ENCODE results near the gene MRGPRX1. TPM values are rescaled to one million over a fixed set of nuclear protein-coding genes. Genes with fewer than 3 reads are reported as not detected.
A peak's percentile ranks its signal among the peaks of the same experiment; 100 is the strongest.

MRGPRX1 gene
- total RNA-seq: not detected
- not detected for polyA plus RNA-seq
- 0 reads per million in 6 experiments for total RNA-seq

DNA sequence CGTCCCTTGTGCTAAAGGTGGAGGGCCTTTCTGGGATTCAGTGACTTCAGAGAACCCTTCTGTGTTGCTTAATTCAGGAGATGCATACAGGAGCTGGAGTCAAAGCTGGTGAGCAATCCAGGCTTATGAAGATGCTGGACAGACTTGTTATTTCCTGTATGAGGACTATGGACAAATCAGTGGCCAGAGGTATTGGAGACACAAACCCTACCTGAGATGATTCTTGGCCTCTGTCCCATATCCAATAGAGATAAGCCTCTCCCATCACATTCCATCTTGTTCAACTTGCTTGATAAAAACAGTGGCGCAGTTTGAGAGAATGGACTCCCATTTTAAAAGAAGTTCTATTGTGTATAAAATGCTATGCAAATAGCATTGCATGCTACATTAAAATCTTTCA is at the start of gene MRGPRX1:
MRGPRX1 (minus strand) TSS at position 101 of the 400 bp plus-strand sequence. CDS start 4,630 bp downstream, outside the sequence.
- H3K4me3 Mint-ChIP-seq: no peak within 1 kb of the TSS
- H3K9me3 Mint-ChIP-seq: no peaks in the 10 kb centered on the region
- H3K27ac Mint-ChIP-seq: no peak within 1 kb of the TSS
- no peak for DNase-seq
- no peaks in the 10 kb centered on the region for H3K36me3 Mint-ChIP-seq
- ATAC-seq: no peak
- no peaks in the 10 kb centered on the region for H3K4me1 Mint-ChIP-seq
- H3K27me3 Mint-ChIP-seq: peaks cover 3 to 23% (median 11%) of the 10 kb centered on the region in 5 donors
- POLR2A ChIA-PET: no interaction called here

DNA sequence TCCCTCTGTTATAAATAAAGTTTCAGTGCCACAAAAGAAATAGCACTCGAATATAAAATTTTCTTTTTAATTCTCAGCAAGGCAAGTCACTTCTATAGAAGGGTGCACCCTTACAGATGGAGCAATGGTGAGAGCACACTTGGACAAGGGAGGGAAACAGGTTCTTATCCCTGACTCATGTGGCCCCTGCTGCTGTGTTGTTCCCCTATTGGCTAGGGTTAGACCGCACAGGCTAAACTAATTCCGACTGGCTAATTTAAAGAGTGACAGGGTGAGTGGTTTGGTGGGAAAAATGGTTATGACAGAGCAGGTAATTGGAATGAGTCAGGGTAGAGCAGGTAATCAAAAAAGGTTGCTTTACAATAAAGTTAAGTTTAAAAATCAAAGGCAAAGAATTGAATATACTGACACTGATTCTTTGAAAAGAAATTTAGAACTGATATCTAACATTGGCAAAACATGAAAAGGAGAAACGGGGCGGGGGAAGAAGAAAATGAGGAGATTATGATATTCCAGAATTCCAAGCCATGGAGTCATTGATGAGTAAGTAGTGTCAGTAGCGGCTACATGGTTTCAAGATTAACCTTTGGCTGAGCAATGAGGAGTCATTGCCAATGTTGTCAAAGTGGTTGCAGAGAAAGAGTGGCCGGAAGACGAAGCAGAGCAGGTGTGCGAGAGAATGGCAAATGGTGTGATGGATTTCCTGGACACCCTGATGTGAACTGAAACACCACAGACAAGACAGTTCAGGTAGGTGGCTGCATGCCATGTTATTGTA is 48.4 kb upstream of the MRGPRX1 start:
- DNase-seq: no peak
- peaks cover 2 to 30% (median 6%) of the 10 kb centered on the region in 5 donors for H3K27me3 Mint-ChIP-seq
- peaks cover 0 to 18% (median 9%) of the 10 kb centered on the region in 9 donors for H3K9me3 Mint-ChIP-seq

DNA sequence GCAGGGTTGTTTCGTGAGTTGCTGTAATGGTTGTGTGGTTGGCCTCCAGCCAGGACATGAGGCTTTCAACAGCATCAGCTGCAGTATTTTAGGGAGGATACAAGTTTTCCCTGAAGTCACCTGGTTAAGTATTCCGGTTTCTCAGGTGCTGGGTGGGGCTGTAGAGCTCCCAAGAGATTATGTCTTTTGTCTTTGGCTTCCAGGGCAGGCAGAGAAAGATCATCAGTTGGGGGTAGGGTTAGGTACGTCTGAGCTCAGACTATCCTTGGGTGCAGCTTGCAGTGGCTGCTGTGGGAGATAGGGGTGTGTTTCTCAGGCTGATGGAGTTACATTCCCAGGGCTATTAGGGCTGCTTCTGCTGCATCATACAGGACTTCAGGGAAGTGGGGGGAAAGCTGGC is 47.5 kb upstream of the MRGPRX1 start:
- ATAC-seq: no peak
- peak overlapping the region in 1 of 10 donors; percentile 9 for H3K27ac Mint-ChIP-seq
- no peak for DNase-seq
- peaks cover 0 to 18% (median 9%) of the 10 kb centered on the region in 9 donors for H3K9me3 Mint-ChIP-seq
- POLR2A ChIA-PET: no interaction called here
- H3K36me3 Mint-ChIP-seq: no peaks in the 10 kb centered on the region
- H3K4me3 Mint-ChIP-seq: no peak overlapping the region
- peaks cover 7 to 36% (median 11%) of the 10 kb centered on the region in 5 donors for H3K27me3 Mint-ChIP-seq
- H3K4me1 Mint-ChIP-seq: no peaks in the 10 kb centered on the region

More for the DNA sequence above, 48.4 kb upstream of the MRGPRX1 start:
- H3K36me3 Mint-ChIP-seq: no peaks in the 10 kb centered on the region
- H3K27ac Mint-ChIP-seq: no peak overlapping the region
- POLR2A ChIA-PET: no interaction called here
- H3K4me3 Mint-ChIP-seq: no peak overlapping the region
- ATAC-seq: no peak
- H3K4me1 Mint-ChIP-seq: no peaks in the 10 kb centered on the region

DNA sequence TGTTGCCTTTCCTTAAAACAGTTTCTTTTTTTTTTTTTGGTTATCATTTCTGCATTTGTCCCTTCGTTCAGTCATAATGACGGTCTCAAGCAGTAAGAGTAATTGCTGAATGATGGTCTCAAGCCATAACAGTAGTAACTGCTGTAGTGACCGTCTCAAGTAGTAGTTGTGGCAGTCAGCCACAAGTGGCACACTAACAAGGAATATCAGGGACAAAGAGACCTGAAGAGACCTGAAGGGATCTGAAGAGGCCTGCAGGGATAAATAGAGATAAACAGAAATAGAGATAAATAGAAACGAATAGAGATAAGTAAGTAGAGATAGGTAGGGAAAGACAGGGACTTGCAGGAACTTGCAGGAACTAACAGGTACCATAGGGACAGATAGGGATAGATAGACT is 42.7 kb upstream of the MRGPRX1 start:
- peaks cover 0 to 6% (median 0%) of the 10 kb centered on the region in 3 donors for H3K36me3 Mint-ChIP-seq
- H3K27ac Mint-ChIP-seq: no peak overlapping the region
- ATAC-seq (no peak), DNase-seq (no peak)
- H3K27me3 Mint-ChIP-seq: peaks cover 8 to 35% (median 11%) of the 10 kb centered on the region in 5 donors
- H3K4me3 Mint-ChIP-seq: no peak overlapping the region
- peaks cover 0 to 19% (median 3%) of the 10 kb centered on the region in 9 donors for H3K9me3 Mint-ChIP-seq
- POLR2A ChIA-PET: no interaction called here
- no peaks in the 10 kb centered on the region for H3K4me1 Mint-ChIP-seq

DNA sequence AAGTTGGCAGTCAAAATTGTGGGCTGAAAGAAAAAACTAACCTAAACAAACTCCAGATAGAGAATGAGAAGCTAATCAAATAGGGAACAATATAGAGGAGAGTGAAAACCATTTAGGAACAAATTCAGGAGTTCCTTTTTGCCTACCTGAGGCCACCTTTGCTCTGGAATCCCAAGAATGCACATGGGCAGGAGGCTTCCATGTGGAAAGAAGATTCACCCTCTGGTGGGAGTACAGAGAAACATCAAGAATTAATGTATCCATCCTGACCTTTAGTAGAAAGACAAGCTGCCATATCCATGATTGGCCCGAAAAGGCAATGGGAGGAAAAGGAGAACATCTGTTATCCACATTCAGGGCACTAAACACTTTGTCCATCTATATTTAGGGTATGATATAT is 35.0 kb upstream of the MRGPRX1 start:
- H3K4me1 Mint-ChIP-seq: peaks cover 0 to 2% (median 0%) of the 10 kb centered on the region in 4 donors
- H3K27me3 Mint-ChIP-seq: peaks cover 2 to 26% (median 14%) of the 10 kb centered on the region in 5 donors
- no peak overlapping the region for H3K27ac Mint-ChIP-seq
- POLR2A ChIA-PET: no interaction called here
- H3K4me3 Mint-ChIP-seq: no peak overlapping the region
- peaks cover 0 to 5% (median 0%) of the 10 kb centered on the region in 9 donors for H3K9me3 Mint-ChIP-seq
- no peaks in the 10 kb centered on the region for H3K36me3 Mint-ChIP-seq
- no peak for ATAC-seq
- DNase-seq: no peak

DNA sequence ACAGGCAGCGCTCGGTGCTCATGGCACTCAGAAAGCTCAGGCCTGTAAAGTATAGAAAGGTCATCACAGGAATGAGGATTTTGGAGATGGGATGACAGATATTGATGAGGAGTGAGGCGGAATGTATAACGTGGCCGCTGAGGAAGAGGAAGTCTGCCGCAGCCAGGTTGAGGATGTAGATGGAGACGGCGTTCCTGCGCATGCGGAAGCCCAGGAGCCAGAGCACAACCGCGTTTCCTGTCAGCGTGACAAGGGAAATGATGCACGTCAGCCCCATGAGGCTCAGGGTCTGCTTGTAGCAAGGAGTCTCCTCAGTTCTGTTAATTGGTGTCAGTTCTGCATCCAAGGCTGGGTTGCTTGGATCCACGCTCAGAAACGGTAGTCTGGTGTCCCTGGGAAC is 33.1 kb upstream of the MRGPRX1 start:
- Mint-ChIP-seq H3K4me1 (peaks cover 0 to 2% (median 0%) of the 10 kb centered on the region in 4 donors), H3K4me3 (no peak overlapping the region), H3K9me3 (peaks cover 0 to 2% (median 0%) of the 10 kb centered on the region in 9 donors), H3K36me3 (no peaks in the 10 kb centered on the region), H3K27me3 (peaks cover 2 to 29% (median 14%) of the 10 kb centered on the region in 5 donors), H3K27ac (no peak overlapping the region)
- POLR2A ChIA-PET: no interaction called here
- ATAC-seq (no peak), DNase-seq (no peak)

DNA sequence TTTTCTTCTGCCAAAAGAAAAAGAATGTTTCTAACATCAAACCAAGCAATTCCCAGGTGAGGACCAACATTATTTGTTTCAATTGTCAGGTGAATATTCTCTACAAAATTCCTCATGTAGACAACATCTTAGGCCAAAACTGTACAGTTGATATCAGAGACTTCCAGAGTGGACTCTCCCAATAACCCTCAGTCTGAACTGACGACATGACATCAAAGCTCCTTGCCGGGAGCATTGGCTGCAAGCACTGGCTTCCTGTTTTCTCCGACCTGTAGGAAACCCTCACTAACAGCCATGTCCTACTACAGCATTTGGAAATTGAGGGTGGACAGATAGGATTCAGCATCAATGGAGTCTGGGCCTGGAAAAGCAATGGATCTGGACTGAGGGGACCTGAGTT is 30.5 kb upstream of the MRGPRX1 start:
- H3K4me3 Mint-ChIP-seq: no peak overlapping the region
- H3K4me1 Mint-ChIP-seq: peaks cover 0 to 2% (median 0%) of the 10 kb centered on the region in 4 donors
- no peak overlapping the region for H3K27ac Mint-ChIP-seq
- H3K9me3 Mint-ChIP-seq: peaks cover 0 to 2% (median 0%) of the 10 kb centered on the region in 9 donors
- peaks cover 5 to 33% (median 14%) of the 10 kb centered on the region in 5 donors for H3K27me3 Mint-ChIP-seq
- POLR2A ChIA-PET: no interaction called here
- H3K36me3 Mint-ChIP-seq: no peaks in the 10 kb centered on the region
- no peak for DNase-seq
- ATAC-seq: no peak

DNA sequence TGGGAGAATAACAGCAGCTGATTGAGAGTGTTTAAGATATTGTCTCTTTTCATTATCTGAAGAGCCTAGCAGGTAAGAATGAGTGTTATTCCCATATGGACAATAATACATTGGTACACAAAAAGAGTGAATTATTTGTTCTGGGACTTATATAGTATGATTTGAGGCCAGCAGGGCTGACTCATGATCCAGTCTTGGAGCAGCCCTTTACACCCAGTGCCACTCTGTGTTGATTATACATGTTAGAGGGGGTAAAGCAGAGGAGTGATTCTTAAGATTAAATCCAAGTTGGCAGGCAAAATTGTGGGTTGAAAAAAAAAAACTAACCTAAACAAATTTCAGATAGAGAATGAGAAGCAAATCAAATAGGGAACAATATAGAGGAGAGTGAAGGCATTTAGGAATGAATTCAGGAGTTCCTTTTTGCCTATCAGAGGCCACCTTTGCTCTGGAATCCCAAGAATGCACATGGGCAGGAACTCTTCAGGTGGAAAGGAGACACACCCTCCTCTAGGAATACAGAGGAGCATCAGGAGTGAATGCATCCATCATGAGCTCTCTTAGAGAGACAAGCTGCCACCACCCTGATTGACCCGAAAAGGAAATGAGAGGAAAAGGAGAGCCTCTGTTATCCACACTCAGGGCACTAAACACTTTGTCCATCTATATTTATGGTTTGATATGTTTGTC is 19.2 kb upstream of the MRGPRX1 start:
- H3K4me1 Mint-ChIP-seq: no peaks in the 10 kb centered on the region
- no peak overlapping the region for H3K4me3 Mint-ChIP-seq
- no peak for DNase-seq
- no peaks in the 10 kb centered on the region for H3K9me3 Mint-ChIP-seq
- no peak for ATAC-seq
- POLR2A ChIA-PET: no interaction called here
- no peaks in the 10 kb centered on the region for H3K36me3 Mint-ChIP-seq
- peaks cover 5 to 32% (median 10%) of the 10 kb centered on the region in 5 donors for H3K27me3 Mint-ChIP-seq
- no peak overlapping the region for H3K27ac Mint-ChIP-seq

DNA sequence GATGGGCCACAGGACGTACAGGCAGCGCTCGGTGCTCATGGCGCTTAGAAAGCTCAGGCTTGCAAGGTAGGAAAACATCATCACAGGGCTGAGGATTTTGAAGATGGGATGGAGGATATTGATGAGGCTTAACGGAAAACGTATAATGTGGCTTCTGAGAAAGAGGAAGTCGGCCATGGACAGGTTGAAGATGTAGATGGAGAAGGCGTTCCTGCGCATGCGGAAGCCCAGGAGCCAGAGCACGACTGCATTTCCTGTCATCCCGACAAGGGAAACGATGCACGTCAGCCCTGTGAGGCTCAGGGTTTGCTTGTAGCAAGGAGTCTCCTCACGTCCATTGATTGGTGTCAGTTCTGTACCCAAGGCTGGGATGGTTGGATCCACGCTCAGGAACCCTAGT is 17.4 kb upstream of the MRGPRX1 start:
- Mint-ChIP-seq H3K9me3 (peaks cover 0 to 2% (median 0%) of the 10 kb centered on the region in 9 donors), H3K4me1 (no peaks in the 10 kb centered on the region), H3K4me3 (no peak overlapping the region), H3K36me3 (no peaks in the 10 kb centered on the region), H3K27ac (no peak overlapping the region), H3K27me3 (peaks cover 5 to 32% (median 7%) of the 10 kb centered on the region in 5 donors)
- POLR2A ChIA-PET: no interaction called here
- ATAC-seq (no peak), DNase-seq (no peak)

DNA sequence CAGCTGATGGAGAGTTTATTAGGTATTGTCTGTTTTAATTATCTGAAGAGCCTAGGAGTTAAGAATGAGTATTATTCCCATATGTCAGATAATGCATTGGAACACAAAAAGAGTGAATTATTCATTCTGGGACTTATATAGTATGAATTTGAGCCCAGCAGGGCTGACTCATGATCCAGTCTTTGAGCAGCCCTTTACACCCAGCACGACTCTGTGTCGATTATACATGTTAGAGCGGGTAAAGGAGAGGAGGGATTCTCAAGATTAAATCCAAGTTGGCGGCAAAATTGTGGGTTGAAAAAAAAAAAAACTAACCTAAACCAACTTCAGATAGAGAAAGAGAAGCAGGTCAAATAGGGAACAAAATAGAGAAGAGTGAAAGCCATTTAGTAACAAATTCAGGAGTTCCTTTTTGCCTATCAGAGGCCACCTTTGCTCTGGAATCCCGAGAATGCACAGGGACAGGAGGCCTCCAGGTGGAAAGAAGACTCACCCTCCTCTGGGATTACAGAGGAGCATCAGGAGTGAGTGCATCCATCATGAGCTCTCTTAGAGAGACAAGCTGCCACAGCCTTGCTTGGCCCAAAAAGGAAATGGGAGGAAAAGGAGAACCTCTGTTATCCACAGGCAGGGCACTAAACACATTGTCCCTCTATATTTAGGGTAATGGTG is 3.1 kb downstream of the MRGPRX1 start:
- H3K9me3 Mint-ChIP-seq: no peaks in the 10 kb centered on the region
- H3K4me1 Mint-ChIP-seq: no peaks in the 10 kb centered on the region
- DNase-seq (no peak), ATAC-seq (no peak)
- POLR2A ChIA-PET: no interaction called here
- no peak overlapping the region for H3K4me3 Mint-ChIP-seq
- H3K36me3 Mint-ChIP-seq: no peaks in the 10 kb centered on the region
- no peak overlapping the region for H3K27ac Mint-ChIP-seq
- peaks cover 6 to 11% (median 10%) of the 10 kb centered on the region in 5 donors for H3K27me3 Mint-ChIP-seq

DNA sequence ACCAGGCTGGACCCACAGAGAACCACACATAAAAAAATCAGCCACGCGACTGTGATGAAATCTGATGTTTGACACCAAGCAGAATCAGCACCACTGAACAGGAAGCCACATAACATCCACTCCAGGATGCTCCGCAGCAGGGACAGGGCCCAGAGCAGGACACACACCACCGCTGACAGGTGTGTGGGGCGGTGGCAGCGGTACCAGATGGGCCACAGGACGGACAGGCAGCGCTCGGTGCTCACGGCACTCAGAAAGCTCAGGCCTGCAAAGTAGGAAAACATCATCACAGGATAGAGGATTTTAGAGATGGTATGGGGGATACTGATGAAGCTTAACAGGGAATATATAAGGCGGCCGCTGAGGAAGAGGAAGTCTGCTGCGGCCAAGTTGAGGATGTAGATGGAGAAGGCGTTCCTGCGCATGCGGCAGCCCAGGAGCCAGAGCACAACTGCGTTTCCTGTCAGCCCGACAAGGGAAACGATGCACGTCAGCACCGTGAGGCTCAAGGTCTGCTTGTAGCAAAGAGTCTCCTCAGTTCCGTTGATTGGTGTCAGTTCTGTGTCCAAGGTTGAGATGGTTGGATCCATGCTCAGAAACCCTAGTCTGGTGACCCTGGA is 4.9 kb downstream of the MRGPRX1 start:
- no peak overlapping the region for H3K4me3 Mint-ChIP-seq
- no peak for ATAC-seq

DNA sequence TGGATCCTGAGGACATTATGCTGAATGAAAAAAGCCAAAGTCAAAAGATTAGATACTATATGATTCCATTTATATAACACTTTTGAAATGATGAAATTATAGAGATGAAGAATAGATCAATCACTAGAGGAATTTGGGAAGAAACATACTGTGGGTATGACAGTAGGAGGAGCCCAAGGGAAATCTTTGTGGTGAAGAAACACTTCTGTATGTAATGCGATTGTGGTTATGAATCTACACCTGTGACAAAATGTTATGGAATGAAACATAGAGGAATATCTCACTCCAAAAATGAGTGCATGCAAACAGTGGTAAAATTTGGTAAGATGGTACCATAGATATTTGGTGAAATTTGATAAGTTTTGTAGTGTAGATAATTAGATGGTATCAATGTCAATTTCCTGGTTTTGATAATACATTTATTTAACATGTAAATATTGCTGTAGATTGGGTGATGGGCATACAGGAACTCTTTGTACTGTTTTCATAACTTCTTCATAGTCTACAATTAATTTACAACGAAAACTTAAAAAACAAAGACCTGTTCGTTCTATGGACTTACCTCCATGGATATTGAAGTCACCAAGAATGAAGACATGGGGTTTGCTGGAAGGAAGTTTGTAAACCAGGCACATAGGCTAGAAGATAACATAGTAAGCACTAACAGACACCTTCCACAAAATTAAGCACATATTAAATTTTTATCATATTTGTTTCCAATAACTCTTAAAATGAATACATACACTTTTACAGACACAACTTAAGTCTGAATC is 11.5 kb downstream of the MRGPRX1 start:
- peaks cover 0 to 20% (median 4%) of the 10 kb centered on the region in 9 donors for H3K9me3 Mint-ChIP-seq
- no peak overlapping the region for H3K27ac Mint-ChIP-seq
- H3K4me3 Mint-ChIP-seq: no peak overlapping the region
- POLR2A ChIA-PET: no interaction called here
- H3K4me1 Mint-ChIP-seq: no peaks in the 10 kb centered on the region
- ATAC-seq (no peak), DNase-seq (no peak)
- H3K27me3 Mint-ChIP-seq: peaks cover 0 to 9% (median under 1%) of the 10 kb centered on the region in 5 donors
- no peaks in the 10 kb centered on the region for H3K36me3 Mint-ChIP-seq

More for the DNA sequence above, 4.9 kb downstream of the MRGPRX1 start:
- Mint-ChIP-seq H3K36me3 (no peaks in the 10 kb centered on the region), H3K27ac (no peak overlapping the region), H3K4me1 (no peaks in the 10 kb centered on the region), H3K27me3 (peaks cover 6 to 11% (median 8%) of the 10 kb centered on the region in 5 donors), H3K9me3 (peaks cover 0 to 3% (median 0%) of the 10 kb centered on the region in 9 donors)
- POLR2A ChIA-PET: no interaction called here
- no peak for DNase-seq
